DMS153 treated with DMSO at 0.1 percent for 48 hours (cell line): Measurements from ENCODE around the gene CALCOCO2.
"Not testable (repeated sequence)": the region's sequence is repeated elsewhere in the genome, so short reads cannot be mapped to it uniquely, and the experiment has no call there.

Source experiments
- DNase-seq: peaks from one replicate; lab custom pipeline; 2025; ENCODE audit not compliant: unreplicated experiment; lab: John Stamatoyannopoulos, UW

The CALCOCO2 gene, protein sequence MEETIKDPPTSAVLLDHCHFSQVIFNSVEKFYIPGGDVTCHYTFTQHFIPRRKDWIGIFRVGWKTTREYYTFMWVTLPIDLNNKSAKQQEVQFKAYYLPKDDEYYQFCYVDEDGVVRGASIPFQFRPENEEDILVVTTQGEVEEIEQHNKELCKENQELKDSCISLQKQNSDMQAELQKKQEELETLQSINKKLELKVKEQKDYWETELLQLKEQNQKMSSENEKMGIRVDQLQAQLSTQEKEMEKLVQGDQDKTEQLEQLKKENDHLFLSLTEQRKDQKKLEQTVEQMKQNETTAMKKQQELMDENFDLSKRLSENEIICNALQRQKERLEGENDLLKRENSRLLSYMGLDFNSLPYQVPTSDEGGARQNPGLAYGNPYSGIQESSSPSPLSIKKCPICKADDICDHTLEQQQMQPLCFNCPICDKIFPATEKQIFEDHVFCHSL

GRCh38 chr17:48830840-48831548 is at the start of gene CALCOCO2:
CALCOCO2 (plus strand) TSS chr17:48831035; CDS start chr17:48841708, 10,673 bp downstream.
- peak; percentile 77 for DNase-seq

- no peak for DNase-seq
These were observed 43.0 kb upstream of the CALCOCO2 start for GRCh38 chr17:48787828-48788227.

DNA sequence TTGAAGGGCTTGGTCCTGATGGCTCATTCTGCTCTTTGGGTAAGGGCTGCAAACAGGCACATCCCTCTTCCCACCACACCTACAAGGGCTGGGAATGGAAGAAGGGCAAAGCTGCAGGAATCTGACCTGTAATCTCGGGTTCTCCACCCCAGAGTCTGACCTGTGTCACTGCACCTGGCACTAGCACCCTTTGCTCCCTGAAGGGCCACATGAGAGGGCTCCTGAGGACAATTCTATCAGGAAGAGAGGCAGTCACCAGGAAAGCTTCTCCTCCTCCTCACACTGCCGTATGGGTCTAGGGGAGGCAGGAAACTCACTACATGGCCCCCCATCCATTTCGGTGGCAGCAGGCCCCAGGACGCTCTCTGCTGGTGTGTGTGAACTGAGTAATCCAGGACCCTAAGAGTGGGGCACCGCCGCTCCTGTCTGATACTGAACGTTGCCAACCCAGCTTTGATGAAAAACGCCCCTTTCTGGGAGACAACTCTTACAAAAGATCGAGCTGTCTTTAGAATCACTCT is 40.2 kb upstream of the CALCOCO2 start:
- DNase-seq, result no peak

- peak; percentile 52 for DNase-seq
These were observed 39.5 kb upstream of the CALCOCO2 start for GRCh38 chr17:48791128-48792032.

- DNase-seq, result no peak
These were observed 38.6 kb upstream of the CALCOCO2 start for GRCh38 chr17:48792033-48792798.

- DNase-seq, result no peak
These were observed 35.2 kb upstream of the CALCOCO2 start for GRCh38 chr17:48795444-48796162.

DNA sequence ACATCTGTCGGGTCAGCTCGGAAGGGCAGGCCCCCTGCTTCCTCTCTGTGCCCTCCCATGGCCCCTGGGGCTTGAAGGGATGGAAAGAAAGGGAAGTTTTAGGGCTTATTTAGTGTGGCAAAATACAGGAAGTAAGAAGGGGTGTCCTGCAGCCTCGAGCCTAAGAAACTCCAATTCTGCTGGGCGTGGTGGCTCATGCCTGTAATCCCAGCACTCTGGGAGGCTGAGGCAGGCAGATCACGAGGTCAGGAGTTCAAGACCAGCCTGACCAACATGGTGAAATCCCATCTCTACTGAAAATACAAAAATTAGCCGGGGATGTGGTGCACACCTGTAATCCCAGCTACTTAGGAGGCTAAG is 34.7 kb upstream of the CALCOCO2 start:
- not testable (repeated sequence) for DNase-seq

DNA sequence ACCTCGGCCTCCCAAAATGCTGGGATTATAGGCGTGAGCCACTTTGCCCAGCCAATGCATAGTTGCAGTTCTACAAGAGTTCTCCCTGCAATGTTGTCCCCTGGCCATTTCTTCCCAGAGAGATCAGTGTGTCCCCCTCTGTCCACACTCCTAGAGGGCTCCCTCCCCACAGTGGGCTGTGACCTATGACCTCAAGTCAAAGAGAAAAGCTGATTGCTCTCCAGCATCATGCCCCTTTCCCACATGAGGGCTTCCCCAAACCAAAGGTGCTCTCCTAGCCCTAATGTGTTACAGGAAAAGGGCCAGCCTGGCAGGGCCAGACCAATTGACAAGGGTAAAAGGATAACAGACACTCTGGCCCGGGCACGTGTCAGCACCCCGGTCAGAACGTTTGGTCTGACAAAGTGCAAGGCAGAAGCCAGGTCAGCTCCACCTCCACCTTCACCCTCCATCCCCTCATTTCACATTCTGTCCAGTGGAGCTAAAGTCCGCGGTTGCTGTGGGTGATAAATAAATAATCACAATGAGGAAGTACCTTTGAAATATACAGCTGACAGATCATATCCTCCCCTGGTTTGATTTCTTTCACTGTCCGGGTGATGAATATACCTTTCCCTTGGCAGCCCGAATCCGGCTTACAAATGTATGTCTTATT is 31.6 kb upstream of the CALCOCO2 start:
- DNase-seq, result peak; percentile 18

DNA sequence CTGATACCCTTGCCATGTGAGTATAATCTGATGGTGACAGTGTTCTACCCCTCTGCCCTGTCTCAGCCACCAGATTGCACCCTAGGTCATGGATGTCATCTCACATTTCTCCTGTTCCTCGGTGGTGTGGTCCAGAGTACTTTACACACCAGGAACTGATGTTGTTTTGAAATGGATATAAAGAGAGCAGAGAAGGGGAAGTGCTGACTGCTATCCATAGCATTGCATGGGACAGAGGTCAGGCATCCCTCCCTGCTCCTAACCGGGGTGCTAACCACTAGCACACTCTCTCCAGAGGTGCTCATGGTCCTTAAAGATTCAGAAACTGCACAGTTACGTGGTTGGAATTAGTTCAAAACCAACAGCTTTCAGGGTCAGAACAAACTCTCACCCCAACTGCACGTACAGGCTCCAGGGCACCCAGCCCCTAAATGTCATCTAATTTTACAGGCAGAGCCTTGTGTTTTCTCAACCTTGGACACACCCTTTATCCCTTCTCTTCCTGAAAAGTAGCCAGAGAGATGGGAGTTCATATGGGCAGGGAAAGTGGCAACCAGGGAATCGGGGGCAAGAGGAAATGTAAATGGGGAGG is 30.1 kb upstream of the CALCOCO2 start:
- no peak for DNase-seq

- DNase-seq, result peak; percentile 56
These were observed 25.9 kb upstream of the CALCOCO2 start for GRCh38 chr17:48804936-48805411.

DNA sequence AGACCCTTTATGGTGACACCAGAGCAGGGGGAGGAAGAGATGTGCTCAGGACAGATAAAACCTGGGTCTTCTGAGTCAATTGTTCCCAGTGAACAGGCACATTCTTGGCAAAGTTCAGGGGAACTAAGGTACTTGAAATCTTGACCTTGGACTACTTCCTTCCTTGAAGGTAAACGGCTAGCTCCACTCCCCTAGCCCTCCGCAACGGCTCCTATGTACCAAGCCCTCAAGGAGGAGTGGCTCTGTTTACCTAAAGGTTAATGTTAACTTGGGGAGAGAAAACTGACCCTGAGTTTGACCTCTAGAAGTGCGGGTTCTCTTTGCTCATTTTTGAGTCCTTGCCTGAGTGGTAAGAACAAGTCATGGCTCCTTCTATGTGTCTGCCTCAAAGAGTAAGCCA is 21.7 kb upstream of the CALCOCO2 start:
- DNase-seq, result no peak

DNA sequence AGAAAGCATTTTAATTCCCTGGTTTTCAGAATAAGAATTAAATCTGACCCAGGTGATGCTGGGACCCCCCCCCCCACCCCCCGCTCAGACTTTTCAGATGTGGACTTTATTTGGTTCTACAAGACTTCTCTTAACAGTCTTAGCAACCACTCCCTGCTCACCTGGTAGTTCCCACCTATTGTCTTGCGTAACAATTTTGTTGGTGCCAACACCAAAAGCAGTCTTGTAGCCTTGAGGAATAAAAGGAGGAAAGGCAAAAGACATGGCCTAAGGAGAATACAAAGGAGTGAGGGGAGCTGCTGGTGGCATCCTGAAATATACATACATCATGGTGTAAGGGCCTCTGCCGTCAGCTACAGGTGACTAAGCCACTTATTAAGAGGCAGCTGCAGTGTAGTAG is 18.8 kb upstream of the CALCOCO2 start:
- no peak for DNase-seq

DNA sequence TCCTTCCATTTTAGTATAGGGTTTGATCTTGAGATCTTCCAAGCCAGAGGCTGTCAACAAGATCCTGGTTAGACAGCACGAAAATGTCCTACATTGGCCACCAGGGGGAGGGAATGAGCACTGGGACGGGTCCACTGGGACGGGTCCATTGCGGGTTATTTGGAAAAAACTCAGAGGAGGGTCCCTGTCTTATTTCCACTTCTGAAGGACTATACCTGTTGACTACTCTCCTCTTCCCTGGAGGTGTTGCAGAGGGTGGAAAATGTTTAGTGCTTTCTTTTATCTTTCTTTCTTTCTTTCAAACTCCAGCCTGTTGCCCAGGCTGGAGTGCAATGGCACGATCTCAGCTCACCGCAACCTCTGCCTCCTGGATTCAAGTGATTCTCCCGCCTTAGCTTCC is 16.3 kb upstream of the CALCOCO2 start:
- DNase-seq, result peak; percentile 18

GRCh38 chr17:48815311-48815710 is 15.5 kb upstream of the CALCOCO2 start:
- no peak for DNase-seq

DNA sequence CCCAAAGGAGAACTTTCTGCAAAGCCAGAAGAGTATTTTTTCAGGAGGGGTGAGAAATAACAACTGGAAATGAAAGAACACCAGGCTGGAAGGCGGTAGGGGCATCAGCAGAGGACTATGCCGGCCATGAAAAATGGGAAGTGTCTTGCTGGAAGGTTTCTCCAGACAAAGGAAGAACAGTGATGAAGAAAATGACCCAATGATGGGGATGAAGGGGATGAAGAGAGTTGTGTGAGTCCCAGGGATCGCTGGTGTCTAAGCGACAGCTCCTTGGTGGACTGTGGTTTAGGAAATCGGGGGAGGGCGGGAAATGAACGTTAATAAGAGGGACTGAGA is 14.4 kb upstream of the CALCOCO2 start:
- DNase-seq, result no peak

DNA sequence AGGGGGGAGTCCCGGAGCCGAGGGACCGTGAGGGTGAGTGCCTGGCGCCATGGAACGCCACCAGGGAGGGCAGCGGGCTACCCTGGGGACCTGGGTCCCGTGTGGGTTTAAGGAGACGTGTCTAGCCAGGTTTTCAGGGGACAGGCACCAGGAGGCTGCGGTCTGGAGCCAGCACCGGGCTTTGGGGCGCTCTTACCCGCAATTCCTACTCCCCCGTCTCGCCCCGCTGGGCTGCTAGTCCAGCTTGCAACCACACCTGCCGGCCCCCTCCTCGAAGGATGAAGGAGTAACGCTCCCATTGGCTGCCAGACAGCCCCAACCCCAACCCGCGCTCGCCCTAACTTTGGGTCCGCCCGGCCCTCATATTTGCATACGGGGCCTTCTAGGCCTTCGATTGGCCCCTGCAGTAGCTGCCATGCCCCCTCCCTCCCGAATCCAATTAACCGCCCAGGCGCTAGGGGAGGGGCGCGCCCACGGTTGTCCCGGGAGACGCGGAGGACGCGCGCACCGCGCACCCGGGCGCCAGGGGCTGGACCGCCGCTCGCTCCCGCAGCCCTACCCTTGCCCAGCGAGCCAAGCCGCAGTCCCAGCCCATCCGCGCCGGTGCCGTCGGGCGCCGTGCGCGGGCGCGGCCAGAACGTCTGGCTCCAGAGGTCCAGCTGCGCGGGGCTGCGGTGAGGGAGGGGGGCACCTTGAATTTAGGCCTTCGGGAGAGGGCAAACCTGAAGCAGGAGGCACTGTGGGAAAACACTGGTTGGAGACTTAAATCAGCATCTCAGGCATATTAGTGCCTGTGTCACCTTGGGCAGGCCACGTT is 13.9 kb upstream of the CALCOCO2 start, which contains the start of gene TTLL6:
TSS of gene TTLL6 (minus strand) at position 456 of the 817 bp plus-strand sequence. CDS start at position 299, 157 bp downstream.
- DNase-seq, result peak; percentile 76

DNA sequence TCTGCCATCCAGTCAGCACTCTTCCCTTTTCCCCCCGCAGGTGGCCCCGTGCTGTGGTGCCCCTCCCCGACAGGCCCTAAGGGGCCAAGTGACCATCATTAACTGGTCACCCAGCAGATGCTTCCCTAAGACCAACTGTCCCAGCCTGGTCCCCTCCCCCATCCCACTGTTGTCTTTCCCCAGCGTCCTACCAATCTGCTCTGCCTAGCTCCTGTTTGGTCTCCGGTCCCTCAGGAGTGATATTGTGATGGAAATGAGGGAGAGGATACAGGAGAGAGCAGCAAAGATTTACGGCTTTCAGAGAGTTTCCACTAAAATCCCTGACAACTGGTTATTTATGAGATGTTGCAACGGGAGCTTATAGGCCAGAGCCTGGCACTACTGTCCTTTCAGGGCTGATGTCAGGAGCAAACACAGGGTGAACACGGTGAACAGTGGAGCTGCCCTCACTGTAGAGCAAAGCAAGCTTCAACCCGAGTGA is 12.4 kb upstream of the CALCOCO2 start:
- DNase-seq, result no peak

- no peak for DNase-seq
These were observed 11.4 kb upstream of the CALCOCO2 start for GRCh38 chr17:48819466-48819865.
